Measurements from ENCODE around the gene LMOD3.

DNA sequence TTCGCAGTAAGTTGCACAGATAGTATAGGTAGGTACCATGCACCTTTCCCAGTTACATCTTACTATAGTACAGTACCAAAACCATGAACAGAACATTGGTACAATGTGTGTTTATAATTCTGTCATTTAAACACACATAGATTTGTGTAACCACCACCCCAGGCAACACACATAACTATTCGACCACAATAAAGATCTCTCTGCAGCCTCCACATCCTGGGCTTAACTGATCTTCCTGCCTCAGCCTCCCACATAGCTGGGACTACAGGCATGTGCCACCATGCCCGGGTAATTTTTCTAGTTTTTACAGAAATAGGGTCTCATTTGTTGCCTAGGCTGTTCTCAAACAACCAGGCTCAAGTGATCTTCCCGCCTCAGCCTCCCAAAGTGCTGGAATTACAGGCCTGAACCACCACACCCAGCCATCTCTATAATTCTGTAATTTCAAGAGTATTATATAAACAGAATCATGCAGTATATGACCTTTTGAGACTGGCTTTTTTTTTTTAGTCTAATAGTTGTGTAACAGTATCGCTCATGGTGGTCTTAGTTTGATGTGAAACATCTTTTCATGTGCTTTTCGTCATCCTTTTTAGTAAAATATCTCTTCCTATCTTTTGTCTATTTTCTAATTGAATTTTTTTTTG is 57.0 kb downstream of the LMOD3 start:
- TF ChIP-seq, protein P1, sequence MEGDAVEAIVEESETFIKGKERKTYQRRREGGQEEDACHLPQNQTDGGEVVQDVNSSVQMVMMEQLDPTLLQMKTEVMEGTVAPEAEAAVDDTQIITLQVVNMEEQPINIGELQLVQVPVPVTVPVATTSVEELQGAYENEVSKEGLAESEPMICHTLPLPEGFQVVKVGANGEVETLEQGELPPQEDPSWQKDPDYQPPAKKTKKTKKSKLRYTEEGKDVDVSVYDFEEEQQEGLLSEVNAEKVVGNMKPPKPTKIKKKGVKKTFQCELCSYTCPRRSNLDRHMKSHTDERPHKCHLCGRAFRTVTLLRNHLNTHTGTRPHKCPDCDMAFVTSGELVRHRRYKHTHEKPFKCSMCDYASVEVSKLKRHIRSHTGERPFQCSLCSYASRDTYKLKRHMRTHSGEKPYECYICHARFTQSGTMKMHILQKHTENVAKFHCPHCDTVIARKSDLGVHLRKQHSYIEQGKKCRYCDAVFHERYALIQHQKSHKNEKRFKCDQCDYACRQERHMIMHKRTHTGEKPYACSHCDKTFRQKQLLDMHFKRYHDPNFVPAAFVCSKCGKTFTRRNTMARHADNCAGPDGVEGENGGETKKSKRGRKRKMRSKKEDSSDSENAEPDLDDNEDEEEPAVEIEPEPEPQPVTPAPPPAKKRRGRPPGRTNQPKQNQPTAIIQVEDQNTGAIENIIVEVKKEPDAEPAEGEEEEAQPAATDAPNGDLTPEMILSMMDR (IDR thresholded peaks at IDR 0.05), result no peak
- TF ChIP-seq POLR2A (IDR thresholded peaks at IDR 0.05), result no peak
